HepG2 (cell line): ENCODE results near the gene TIAM1. TPM values are rescaled to one million over a fixed set of nuclear protein-coding genes. Genes with fewer than 3 reads are reported as not detected.

Experiments
- ATAC-seq: fragments of 200-7000 bp; cut with Tn5 transposase; 3 replicates; pipeline ENCODE4 v1.9.1; 2020; ENCODE audit warnings: mild to moderate bottlenecking, moderate library complexity
- BruUV-seq: library from RNA; stranded (reverse); fragments of 400-500 nt; replicated peaks from 2 replicates; lab custom pipeline; 2021; lab: Mats Ljungman, UMichigan
- CTCF ChIA-PET: fragments of 300-600 bp; formaldehyde crosslinking; extraction: SDS; loops from one replicate; lab custom pipeline; 2021; ENCODE audit warnings: low total read pairs, inconsistent platforms, low intra/inter-chr PET ratio; lab: Yijun Ruan, JAX
- POLR2A ChIA-PET: fragments of 350-600 bp; sonication (Branson Sonifier 250); formaldehyde crosslinking; loops from one replicate; lab custom pipeline; 2020; ENCODE audit warnings: antibody characterized with exemption, inconsistent platforms; lab: Yijun Ruan, JAX
- DNase-seq: peaks from one replicate; pipeline ENCODE4 v3.0.0-alpha.2; 2015; ENCODE audit warnings: low spot score
- FAIRE-seq: peaks from 3 replicates; lab custom pipeline; 2011; peaks lifted over from hg19 to GRCh38; lab: Jason Lieb, UNC
- H2AFZ ChIP-seq: one replicate; pipeline ENCODE4 v1.6.1; 2011; ENCODE audit warnings: low read length, inconsistent platforms
- H3K27ac ChIP-seq: fragments of 300-600 bp; 3 replicates; pipeline ENCODE4 v1.8.0; 2011; ENCODE audit warnings: mixed run types, mild to moderate bottlenecking, mixed read lengths, low read length, inconsistent platforms; ENCODE audit not compliant: insufficient read depth; ENCODE audit errors: extremely low read length
- H3K27me3 ChIP-seq, 2 experiments: fragments of 200-600 bp in 1 of 2; 2 replicates in 1 of 2; 3 replicates in 1 of 2; pipeline versions ENCODE4 v1.6.0 to v1.8.0; 2011; ENCODE audit warnings: low read length in 2 of 2, mild to moderate bottlenecking in 2 of 2, moderate library complexity in 2 of 2, inconsistent platforms in 1 of 2; ENCODE audit not compliant: insufficient read depth in 2 of 2, control insufficient read depth in 1 of 2
- H3K36me3 ChIP-seq, 2 experiments: fragments of 200-600 bp in 1 of 2; replicated peaks in 1 of 2; 2 replicates in 1 of 2; 3 replicates in 1 of 2; pipeline versions ENCODE4 v1.5.1 to v1.8.0; 2011; ENCODE audit warnings: low read length in 2 of 2, inconsistent platforms in 1 of 2; ENCODE audit not compliant: insufficient read depth in 2 of 2, control insufficient read depth in 1 of 2
- H3K4me1 ChIP-seq: 2 replicates; pipeline ENCODE4 v1.5.1; 2012; ENCODE audit warnings: low read length, inconsistent platforms; ENCODE audit not compliant: insufficient read depth
- H3K4me2 ChIP-seq: 2 replicates; pipeline ENCODE4 v1.6.0; 2011; ENCODE audit warnings: low read depth, low read length, inconsistent platforms
- H3K4me3 ChIP-seq, 3 experiments: fragments of 200-600 bp in 1 of 3; sonication (generic), shearing (Covaris generic) in 1 of 3; replicated peaks in 1 of 3; 2 replicates each; pipeline ENCODE4 v1.5.1; 2011 to 2016; ENCODE audit warnings: low read length in 3 of 3, inconsistent platforms in 2 of 3, low read depth in 2 of 3, mild to moderate bottlenecking in 2 of 3, control low read depth in 1 of 3, mixed read lengths in 1 of 3; ENCODE audit not compliant: insufficient read depth in 1 of 3
- H3K79me2 ChIP-seq: one replicate; pipeline ENCODE4 v1.6.1; 2011; ENCODE audit warnings: low read length, inconsistent platforms; ENCODE audit not compliant: insufficient read depth
- H3K9ac ChIP-seq: 2 replicates; pipeline ENCODE4 v1.6.0; 2011; ENCODE audit warnings: mild to moderate bottlenecking, low read depth, low read length, inconsistent platforms; ENCODE audit not compliant: insufficient read depth
- H3K9me3 ChIP-seq: 2 replicates; pipeline ENCODE4 v1.5.1; 2012; ENCODE audit warnings: mild to moderate bottlenecking, low read length
- H4K20me1 ChIP-seq: 2 replicates; pipeline ENCODE4 v1.6.0; 2011; ENCODE audit warnings: inconsistent platforms, mild to moderate bottlenecking, low read length, moderate library complexity; ENCODE audit not compliant: insufficient read depth
- ATRX ChIP-seq: sonication (generic); formaldehyde crosslinking; IDR thresholded peaks from 2 replicates; pipeline ENCODE4 v1.4.0; 2020; ENCODE audit warnings: missing genetic modification reagents, borderline replicate concordance
- CENPT ChIP-seq: sonication (generic); formaldehyde crosslinking; IDR thresholded peaks from 2 replicates; pipeline ENCODE4 v1.8.0; 2022; ENCODE audit warnings: low read depth, mild to moderate bottlenecking, moderate library complexity, missing genetic modification reagents
- E2F2 ChIP-seq: sonication (generic); formaldehyde crosslinking; IDR thresholded peaks from 2 replicates; pipeline ENCODE4 v1.4.0; 2020; ENCODE audit warnings: missing genetic modification reagents, borderline replicate concordance
- GABPA ChIP-seq, 2 experiments: IDR thresholded peaks; 2 replicates each; pipeline ENCODE4 v1.6.1; 2011 to 2016; ENCODE audit warnings: low read depth in 2 of 2, low read length in 1 of 2, missing biosample characterization in 1 of 2, missing genetic modification characterization in 1 of 2
- HBP1 ChIP-seq: IDR thresholded peaks from 2 replicates; pipeline ENCODE4 v1.6.1; 2016; ENCODE audit warnings: low read depth, control low read depth
- MBD4 ChIP-seq: IDR thresholded peaks from 2 replicates; pipeline ENCODE4 v1.6.1; 2012; ENCODE audit warnings: low read length, inconsistent platforms, borderline replicate concordance
- NCOA1 ChIP-seq: sonication (generic); formaldehyde crosslinking; IDR thresholded peaks from 2 replicates; pipeline ENCODE4 v1.9.0; 2021; ENCODE audit warnings: missing genetic modification reagents
- NFYC ChIP-seq: IDR thresholded peaks from 2 replicates; pipeline ENCODE4 v1.6.1; 2016; ENCODE audit warnings: missing genetic modification reagents, missing compliant biosample characterization
- PAF1 ChIP-seq: IDR thresholded peaks from 2 replicates; pipeline ENCODE4 v1.6.1; 2016; ENCODE audit warnings: missing genetic modification reagents, missing compliant biosample characterization
- SCMH1 ChIP-seq: sonication (generic); formaldehyde crosslinking; IDR thresholded peaks from 2 replicates; pipeline ENCODE4 v1.9.0; 2021; ENCODE audit warnings: missing genetic modification reagents, mild to moderate bottlenecking, borderline replicate concordance
- SRSF4 ChIP-seq: fragments of 200-400 bp; formaldehyde crosslinking; IDR thresholded peaks from one replicate; pipeline ENCODE4 v1.6.1; 2018; ENCODE audit warnings: mild to moderate bottlenecking, low read depth, low read length, moderate library complexity; ENCODE audit not compliant: poor library complexity, severe bottlenecking
- ZBTB43 ChIP-seq: sonication (generic); formaldehyde crosslinking; conservative IDR thresholded peaks from 2 replicates; pipeline ENCODE4 v1.4.0; 2020; ENCODE audit warnings: missing genetic modification reagents
- ZC3H4 ChIP-seq: sonication (generic); formaldehyde crosslinking; IDR thresholded peaks from 2 replicates; pipeline ENCODE4 v1.4.0; 2020; ENCODE audit warnings: missing genetic modification reagents, borderline replicate concordance
- ZFP82 ChIP-seq: sonication (generic); formaldehyde crosslinking; IDR thresholded peaks from 2 replicates; pipeline ENCODE4 v1.5.1; 2020; ENCODE audit warnings: mild to moderate bottlenecking, missing genetic modification reagents, borderline replicate concordance
- ZKSCAN8 ChIP-seq: IDR thresholded peaks from 2 replicates; pipeline ENCODE4 v1.6.1; 2016; ENCODE audit warnings: borderline replicate concordance, missing genetic modification reagents, missing compliant biosample characterization
- ZNF224 ChIP-seq: sonication (generic); formaldehyde crosslinking; IDR thresholded peaks from 2 replicates; pipeline ENCODE4 v1.5.0; 2020; ENCODE audit warnings: mild to moderate bottlenecking, missing genetic modification reagents
- WGBS: methylation state at CpG from one replicate; pipeline ENCODE4 v1.1.6; 2017; ENCODE audit warnings: low lambda C conversion rate; 5-methylcytosine and 5-hydroxymethylcytosine counted together
- in situ Hi-C: cut with HindIII; loops from 2 replicates; pipeline ENCODE4 v1.10.0; 2017; ENCODE audit warnings: low pct_unique_long_range_greater_than_20kb; ENCODE audit not compliant: extremely low pct_ligation_motif_present
- intact Hi-C: fragments of 100-400 bp; cut with micrococcal nuclease; formaldehyde crosslinking; loops from one replicate; pipeline ENCODE4 v1.10.0; 2022; ENCODE audit not compliant: unreplicated experiment
- polyA plus RNA-seq, 8 experiments: library from polyadenylated mRNA; depleted of rRNA in 3 of 8; stranded (reverse) in 7 of 8; unstranded in 1 of 8; fragments of >200 nt; fragmentation: Illumina TruSeq in 4 of 8; extraction: Trizol in 4 of 8; gene quantifications; 2 replicates each; pipeline versions ENCODE4 v1.2.1 to v1.2.3, GENCODE V29; 2011 to 2016; ENCODE audit warnings: low read depth in 4 of 8, missing spikeins in 1 of 8, mixed read lengths in 1 of 8; ENCODE audit not compliant: insufficient read depth in 1 of 8
- total RNA-seq, 5 experiments: library from RNA; depleted of rRNA; stranded (reverse); fragments of >200 nt; fragmentation: Illumina TruSeq; extraction: Trizol; gene quantifications; 2 replicates each; pipeline ENCODE4 v1.2.3, GENCODE V29; 2016; ENCODE audit warnings: low read depth in 1 of 5

Gene TIAM1
- total and polyA plus RNA-seq, 2 of the 13 experiments (the other 11 are each of a cell fraction or from before 2014, with no cell fraction given): 0.13 to 0.24 TPM

GRCh38 chr21:31143036-31143435, 201.0 kb downstream of the TIAM1 start:
- ATAC-seq (no peak), DNase-seq (no peak), FAIRE-seq (no peak)
- Histone ChIP-seq H3K4me2 (no peak overlapping the region), H3K27ac (no peak overlapping the region), H3K36me3 (no peaks in the 10 kb centered on the region), H3K27me3 (no peaks in the 10 kb centered on the region; a peak in 1 of 5 replicates), H2AFZ (no peak overlapping the region), H3K4me3 (no peak overlapping the region), H4K20me1 (no peaks in the 10 kb centered on the region), H3K4me1 (no peaks in the 10 kb centered on the region), H3K9ac (no peak overlapping the region), H3K9me3 (no peaks in the 10 kb centered on the region), H3K79me2 (no peaks in the 10 kb centered on the region)
- 27% methylated on average over 6 of the region's 6 CpGs for WGBS
- BruUV-seq: no TSS peak
- POLR2A ChIA-PET: no interaction called here
- in situ Hi-C loops: no loop called here
- CTCF ChIA-PET: no interaction called here
- intact Hi-C loops: no loop called here
- no peak for TF ChIP-seq MBD4
- TF ChIP-seq NFYC (CRISPR knock-in tag): no peak
- no peak for TF ChIP-seq ZC3H4 (CRISPR knock-in tag)
- no peak for TF ChIP-seq E2F2
- TF ChIP-seq GABPA (IDR thresholded peaks at IDR 0.05; ENCODE audit: low read depth, low read length): no peak
- no peak for TF ChIP-seq GABPA (CRISPR knock-in tag; IDR thresholded peaks at IDR 0.05; ENCODE audit: low read depth)

GRCh38 chr21:31142600-31142999, 201.5 kb downstream of the TIAM1 start:
- no peak overlapping the region for H3K4me3 ChIP-seq
- ChIA-PET CTCF (no interaction called here), POLR2A (no interaction called here)
- DNase-seq (no peak), ATAC-seq (peak; percentile 35; the same call in 1 of the 3 replicates), FAIRE-seq (no peak)
- no peaks in the 10 kb centered on the region for H4K20me1 ChIP-seq
- no peak overlapping the region for H3K4me2 ChIP-seq
- in situ Hi-C loops (no loop called here), intact Hi-C loops (no loop called here)
- H3K9me3 ChIP-seq: no peaks in the 10 kb centered on the region
- H3K79me2 ChIP-seq: no peaks in the 10 kb centered on the region
- H3K27me3 ChIP-seq: no peaks in the 10 kb centered on the region; a peak in 1 of 5 replicates
- H3K9ac ChIP-seq: no peak overlapping the region
- 24% methylated on average over 7 of the region's 7 CpGs for WGBS
- no peaks in the 10 kb centered on the region for H3K36me3 ChIP-seq
- no peaks in the 10 kb centered on the region for H3K4me1 ChIP-seq
- H2AFZ ChIP-seq: no peak overlapping the region
- no peak overlapping the region for H3K27ac ChIP-seq
- BruUV-seq: no TSS peak
- TF ChIP-seq ZKSCAN8 (no peak), SCMH1 (CRISPR knock-in tag) (no peak), HBP1 (CRISPR knock-in tag) (no peak), ZNF224 (CRISPR knock-in tag) (no peak), ZBTB43 (CRISPR knock-in tag) (no peak), SRSF4 (no peak), ATRX (CRISPR knock-in tag) (no peak), ZFP82 (no peak), CENPT (CRISPR knock-in tag) (no peak), PAF1 (no peak), NCOA1 (no peak)
